Mucosa of descending colon (tissue), 3 donors: ENCODE data around the gene SNX21. TPM values are rescaled to one million over a fixed set of nuclear protein-coding genes. Genes with fewer than 3 reads are reported as not detected.

ENCODE experiments used
- ATAC-seq: fragments of 200-7000 bp; cut with Tn5 transposase; one replicate; pipeline ENCODE4 v1.9.1; 2020; ENCODE audit warnings: mild to moderate bottlenecking, moderate library complexity
- DNase-seq, 3 donors: peaks; one replicate each; pipeline ENCODE4 v3.0.0-alpha.2; 2020
- H3K36me3 ChIP-seq: fragments of 200-600 bp; one replicate; pipeline ENCODE4 v1.8.0; 2021; ENCODE audit warnings: low read depth, mild to moderate bottlenecking
- H3K4me1 ChIP-seq: fragments of 200-600 bp; one replicate; pipeline ENCODE4 v1.8.0; 2021; ENCODE audit warnings: low read depth, mild to moderate bottlenecking
- H3K4me3 ChIP-seq: fragments of 200-600 bp; one replicate; pipeline ENCODE4 v1.8.0; 2021; ENCODE audit warnings: mild to moderate bottlenecking
- H3K9me3 ChIP-seq: fragments of 200-600 bp; one replicate; pipeline ENCODE4 v1.8.0; 2021; ENCODE audit warnings: mild to moderate bottlenecking
- intact Hi-C, 2 donors: fragments of 100-400 bp; cut with DNase I in 1 of 2; cut with micrococcal nuclease in 1 of 2; formaldehyde crosslinking; loops; one replicate each; pipeline versions ENCODE4 v1.11.0 to v1.11.1; 2022; cut with DNase I, micrococcal nuclease
- total RNA-seq, 3 donors: library from RNA; stranded (reverse); fragmentation: NEBNext Ultra II Directional in 2 of 3; extraction: Animal tissue kit (Norgen Biotek cat#: 25700) in 2 of 3; gene quantifications; one replicate each; pipeline versions ENCODE4 v1.2.1 to v1.2.4, GENCODE V29; 2021 to 2023
- TF ChIP-seq, protein P1 (sequence below): fragments of 200-600 bp; IDR thresholded peaks from one replicate; pipeline ENCODE4 v1.8.0; 2022; ENCODE audit warnings: antibody characterized with exemption, mild to moderate bottlenecking
- donor health status: DM: no; HTN: no; CAD: no; lungs with moderate emphysema.
- donor health status: DM: no; HTN: no; CAD: no.
- donor health status: DM: no; HTN: yes; CAD: no.

Gene SNX21
- total RNA-seq, 3 donors from 2014 or later = 13.8 to 31.5 (median 14.0) TPM

GRCh38 chr20:45798935-45799642 lies 34.5 kb upstream of the SNX21 start:
- DNase-seq (peak in 1 of 3 donors; percentile 88), ATAC-seq (peak; percentile 96)
- H3K4me3 ChIP-seq = no peak overlapping the region
- H3K9me3 ChIP-seq = no peaks in the 10 kb centered on the region
- TF ChIP-seq, protein P1, sequence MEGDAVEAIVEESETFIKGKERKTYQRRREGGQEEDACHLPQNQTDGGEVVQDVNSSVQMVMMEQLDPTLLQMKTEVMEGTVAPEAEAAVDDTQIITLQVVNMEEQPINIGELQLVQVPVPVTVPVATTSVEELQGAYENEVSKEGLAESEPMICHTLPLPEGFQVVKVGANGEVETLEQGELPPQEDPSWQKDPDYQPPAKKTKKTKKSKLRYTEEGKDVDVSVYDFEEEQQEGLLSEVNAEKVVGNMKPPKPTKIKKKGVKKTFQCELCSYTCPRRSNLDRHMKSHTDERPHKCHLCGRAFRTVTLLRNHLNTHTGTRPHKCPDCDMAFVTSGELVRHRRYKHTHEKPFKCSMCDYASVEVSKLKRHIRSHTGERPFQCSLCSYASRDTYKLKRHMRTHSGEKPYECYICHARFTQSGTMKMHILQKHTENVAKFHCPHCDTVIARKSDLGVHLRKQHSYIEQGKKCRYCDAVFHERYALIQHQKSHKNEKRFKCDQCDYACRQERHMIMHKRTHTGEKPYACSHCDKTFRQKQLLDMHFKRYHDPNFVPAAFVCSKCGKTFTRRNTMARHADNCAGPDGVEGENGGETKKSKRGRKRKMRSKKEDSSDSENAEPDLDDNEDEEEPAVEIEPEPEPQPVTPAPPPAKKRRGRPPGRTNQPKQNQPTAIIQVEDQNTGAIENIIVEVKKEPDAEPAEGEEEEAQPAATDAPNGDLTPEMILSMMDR = no peak
- no peaks in the 10 kb centered on the region for H3K4me1 ChIP-seq
- intact Hi-C loops = no loop called here
- peaks cover 14% of the 10 kb centered on the region for H3K36me3 ChIP-seq

DNA sequence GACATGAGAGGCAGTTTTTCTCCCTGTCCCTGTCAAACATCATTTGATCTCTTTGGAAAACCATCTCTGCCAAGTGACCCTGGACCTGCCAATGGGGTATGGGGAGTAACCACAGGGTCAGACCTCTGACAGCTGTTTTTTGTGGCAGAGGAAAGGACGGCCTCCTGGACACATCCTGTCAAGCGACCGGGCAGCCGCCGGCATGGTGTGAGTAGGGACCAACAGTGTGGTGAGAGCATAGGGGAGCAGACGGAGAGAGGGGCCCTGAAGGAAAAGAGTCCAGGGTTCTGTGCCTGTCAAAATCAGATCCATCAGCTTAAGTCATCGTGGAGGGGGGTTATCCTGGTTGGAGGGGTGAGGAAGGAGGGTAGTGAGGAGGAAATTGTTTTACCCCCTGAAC lies 31.7 kb upstream of the SNX21 start:
- no peak for DNase-seq
- no peak overlapping the region for H3K4me3 ChIP-seq
- TF ChIP-seq, protein P1 = no peak
- peaks cover 22% of the 10 kb centered on the region for H3K36me3 ChIP-seq
- H3K4me1 ChIP-seq = no peaks in the 10 kb centered on the region
- H3K9me3 ChIP-seq = no peaks in the 10 kb centered on the region
- intact Hi-C loops = no loop called here
- ATAC-seq = no peak

DNA sequence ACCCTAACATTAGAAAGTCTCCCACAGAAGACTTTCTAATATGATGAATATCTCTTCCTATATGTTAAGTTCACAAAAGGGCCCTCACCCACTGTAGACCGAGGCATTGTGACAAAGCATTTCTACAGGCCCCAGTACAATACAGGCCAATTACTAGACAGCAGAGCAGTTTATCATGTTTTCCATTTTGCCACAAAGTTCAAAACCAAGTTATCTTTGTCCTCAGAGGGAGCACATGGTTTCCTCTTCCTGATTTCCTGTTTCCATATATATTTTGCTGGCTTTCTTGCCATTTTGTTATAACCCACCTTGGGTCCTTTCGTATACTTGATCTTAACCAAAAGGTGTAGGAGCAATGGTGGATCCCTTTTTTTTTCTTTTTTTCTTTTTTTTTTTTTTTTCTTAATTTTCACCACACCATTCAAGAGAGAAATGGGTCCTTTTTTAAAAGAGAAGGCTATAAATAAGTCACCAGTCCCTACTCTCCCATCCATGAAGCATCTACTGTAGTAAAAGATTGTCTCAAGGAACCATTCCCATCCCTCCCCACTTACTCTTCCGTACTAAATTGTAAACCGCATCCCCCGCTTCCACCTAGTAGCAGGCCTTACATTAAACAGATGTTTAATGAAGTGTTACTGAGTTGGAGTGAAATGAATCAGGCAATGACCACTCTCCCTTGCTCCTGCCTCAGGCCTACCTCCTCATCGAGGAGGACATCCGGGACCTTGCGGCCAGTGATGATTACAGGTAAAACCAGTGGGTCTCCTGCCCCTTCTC lies 23.2 kb upstream of the SNX21 start:
- no peak for ATAC-seq
- TF ChIP-seq, protein P1 = no peak
- Histone ChIP-seq H3K4me3 (no peak overlapping the region), H3K36me3 (peaks cover 6% of the 10 kb centered on the region), H3K9me3 (no peaks in the 10 kb centered on the region), H3K4me1 (peaks cover 6% of the 10 kb centered on the region)
- no peak for DNase-seq
- intact Hi-C loops = no loop called here

- peaks cover 6% of the 10 kb centered on the region for H3K4me1 ChIP-seq
- H3K4me3 ChIP-seq = peak within 1 kb of the TSS; percentile 25
- peak; percentile 98 for ATAC-seq
- intact Hi-C loops = no loop called here
- TF ChIP-seq, protein P1 = no peak
- peaks cover 6% of the 10 kb centered on the region for H3K36me3 ChIP-seq
- H3K9me3 ChIP-seq = no peaks in the 10 kb centered on the region
- DNase-seq = peak; percentile 95 to 98 (median 97)
These were observed 21.2 kb upstream of the SNX21 start, which contains the start of gene UBE2C for GRCh38 chr20:45812157-45813005. UBE2C (plus strand) TSS chr20:45812644; CDS start chr20:45812696, 52 bp downstream.

DNA sequence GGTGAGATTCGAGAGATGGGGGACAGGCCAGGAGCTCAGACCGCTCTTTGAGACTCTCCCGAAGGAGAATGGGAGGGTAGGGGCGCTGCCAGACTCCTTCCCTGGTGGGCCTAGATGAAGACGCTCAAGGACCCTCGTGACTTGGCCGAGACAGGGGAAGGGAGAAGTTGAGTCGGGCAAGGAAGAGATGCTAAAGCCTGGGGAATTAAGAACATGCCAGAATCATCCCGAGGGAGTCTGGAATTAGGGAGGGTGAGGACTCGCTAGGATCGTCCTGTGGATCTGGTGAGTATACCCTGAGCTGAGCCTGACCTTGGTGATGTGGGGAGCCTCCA lies 20.6 kb upstream of the SNX21 start:
- intact Hi-C loops = no loop called here
- ATAC-seq (no peak), DNase-seq (no peak)
- TF ChIP-seq, protein P1 = no peak
- Histone ChIP-seq H3K4me1 (peaks cover 6% of the 10 kb centered on the region), H3K9me3 (no peaks in the 10 kb centered on the region), H3K4me3 (peak overlapping the region; percentile 25), H3K36me3 (peaks cover 6% of the 10 kb centered on the region)
